ENCODE results near the gene MYO5B.

Gene MYO5B

GRCh38 chr18:49949951-49950395, 245.0 kb downstream of the MYO5B start:
- DNase-seq (ENCODE audit: low read depth), result no peak
- TF ChIP-seq CTCF (IDR thresholded peaks at IDR 0.05; ENCODE audit: insufficient read depth, low read depth, low read length, missing control alignments), result no peak
- H3K4me3 ChIP-seq (ENCODE audit: low read depth, low read length), result no peak overlapping the region

GRCh38 chr18:49948975-49949374, 246.0 kb downstream of the MYO5B start:
- H3K4me3 ChIP-seq (ENCODE audit: low read depth, low read length), result no peak overlapping the region
- TF ChIP-seq CTCF (IDR thresholded peaks at IDR 0.05; ENCODE audit: insufficient read depth, low read depth, low read length, missing control alignments), result no peak
- no peak for DNase-seq (ENCODE audit: low read depth)

GRCh38 chr18:49944663-49945062, 250.3 kb downstream of the MYO5B start:
- H3K4me3 ChIP-seq (ENCODE audit: low read depth, low read length), result no peak overlapping the region
- peak; percentile 7 for TF ChIP-seq CTCF (IDR thresholded peaks at IDR 0.05; ENCODE audit: insufficient read depth, low read depth, low read length, missing control alignments)
- DNase-seq (ENCODE audit: low read depth), result peak; percentile 34

- no peak for TF ChIP-seq CTCF (IDR thresholded peaks at IDR 0.05; ENCODE audit: insufficient read depth, low read depth, low read length, missing control alignments)
- DNase-seq (ENCODE audit: low read depth), result no peak
- H3K4me3 ChIP-seq (ENCODE audit: low read depth, low read length), result no peak overlapping the region
Measured at GRCh38 chr18:49936821-49937220, 258.1 kb downstream of the MYO5B start.

- peak; percentile 57 for DNase-seq (ENCODE audit: low read depth)
- H3K4me3 ChIP-seq (ENCODE audit: low read depth, low read length), result no peak overlapping the region
- no peak for TF ChIP-seq CTCF (IDR thresholded peaks at IDR 0.05; ENCODE audit: insufficient read depth, low read depth, low read length, missing control alignments)
Measured at GRCh38 chr18:49935215-49935614, 259.7 kb downstream of the MYO5B start.

GRCh38 chr18:49934457-49934856, 260.5 kb downstream of the MYO5B start:
- TF ChIP-seq CTCF (IDR thresholded peaks at IDR 0.05; ENCODE audit: insufficient read depth, low read depth, low read length, missing control alignments), result no peak
- no peak overlapping the region for H3K4me3 ChIP-seq (ENCODE audit: low read depth, low read length)
- DNase-seq (ENCODE audit: low read depth), result peak; percentile 64

- no peak overlapping the region for H3K4me3 ChIP-seq (ENCODE audit: low read depth, low read length)
- DNase-seq (ENCODE audit: low read depth), result no peak
- TF ChIP-seq CTCF (IDR thresholded peaks at IDR 0.05; ENCODE audit: insufficient read depth, low read depth, low read length, missing control alignments), result no peak
Measured at GRCh38 chr18:49933530-49934128, 261.3 kb downstream of the MYO5B start.
